Naive B cell (primary cell): ENCODE data around the gene PPP1R12B. TPM values are rescaled to one million over a fixed set of nuclear protein-coding genes. Genes with fewer than 3 reads are reported as not detected.
"Not testable (repeated sequence)": the region's sequence is repeated elsewhere in the genome, so short reads cannot be mapped to it uniquely, and the experiment has no call there.

Source experiments
- ATAC-seq, 2 donors: fragments of 150-1000 bp; cut with Tn5 transposase; 2 replicates each; pipeline ENCODE4 v1.10.0; 2021; ENCODE audit warnings: low read depth in 2 of 2, mild to moderate bottlenecking in 2 of 2, moderate library complexity in 2 of 2
- DNase-seq: peaks from one replicate; pipeline ENCODE4 v3.0.0; 2022
- H3K27ac Mint-ChIP-seq, 6 donors: one replicate each; pipeline ENCODE4 v1.8.0; 2020 to 2022; ENCODE audit warnings: mild to moderate bottlenecking in 6 of 6, mixed read lengths in 6 of 6, moderate library complexity in 5 of 6, inconsistent platforms in 2 of 6
- H3K27me3 Mint-ChIP-seq, 3 donors: one replicate each; pipeline ENCODE4 v1.8.0; 2021 to 2022; ENCODE audit warnings: mixed read lengths in 3 of 3, mild to moderate bottlenecking in 1 of 3
- H3K36me3 Mint-ChIP-seq, 2 donors: one replicate each; pipeline ENCODE4 v1.8.0; 2020 to 2022; ENCODE audit warnings: mixed read lengths in 2 of 2, inconsistent platforms in 1 of 2, mild to moderate bottlenecking in 1 of 2
- H3K4me1 Mint-ChIP-seq, 3 donors: one replicate each; pipeline ENCODE4 v1.8.0; 2020 to 2022; ENCODE audit warnings: mixed read lengths in 3 of 3, inconsistent platforms in 1 of 3, mild to moderate bottlenecking in 1 of 3, moderate library complexity in 1 of 3
- H3K4me3 Mint-ChIP-seq, 8 donors: one replicate each; pipeline ENCODE4 v1.8.0; 2020 to 2022; ENCODE audit warnings: mild to moderate bottlenecking in 8 of 8, mixed read lengths in 8 of 8, moderate library complexity in 8 of 8, inconsistent platforms in 2 of 8
- H3K9me3 Mint-ChIP-seq, 7 donors: one replicate each; pipeline ENCODE4 v1.8.0; 2020 to 2022; ENCODE audit warnings: mixed read lengths in 7 of 7, mild to moderate bottlenecking in 5 of 7, inconsistent platforms in 2 of 7, moderate library complexity in 1 of 7
- polyA plus RNA-seq, 6 donors: library from polyadenylated mRNA; unstranded; fragments of 300-500 nt; fragmentation: Illumina TruSeq; gene quantifications; one replicate each; pipeline ENCODE4 v1.2.3, GENCODE V29; 2021; ENCODE audit warnings: low read depth in 6 of 6

The PPP1R12B gene
- polyA plus RNA-seq, 6 donors from 2014 or later, result 2.3 to 13.5 (median 6.6) TPM; not detected in 1

DNA sequence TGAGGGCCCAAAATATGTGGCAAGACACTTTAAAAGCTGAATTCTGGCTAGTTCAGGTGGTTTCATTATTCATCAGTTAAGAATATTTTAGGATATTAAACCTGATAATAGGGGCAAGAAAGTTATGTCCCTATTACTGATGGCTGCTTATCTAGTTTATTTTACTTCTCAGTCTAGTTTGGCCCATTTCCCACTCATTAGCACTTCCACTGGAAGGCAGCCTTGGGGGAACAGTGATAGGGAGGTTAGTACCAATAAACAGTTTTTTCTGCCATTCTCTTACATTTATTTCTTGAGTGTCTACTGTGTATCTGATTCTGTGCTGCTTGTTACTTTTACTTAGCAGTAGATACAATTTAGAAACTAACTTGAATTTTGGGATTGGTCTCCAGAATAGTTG is 9.0 kb downstream of the PPP1R12B start:
- no peak overlapping the region for H3K4me3 Mint-ChIP-seq
- no peaks in the 10 kb centered on the region for H3K9me3 Mint-ChIP-seq
- H3K27me3 Mint-ChIP-seq, result no peaks in the 10 kb centered on the region
- no peak overlapping the region for H3K27ac Mint-ChIP-seq
- no peak for DNase-seq
- ATAC-seq, result no peak
- H3K4me1 Mint-ChIP-seq, result peaks cover 4 to 13% (median 5%) of the 10 kb centered on the region in 3 donors
- H3K36me3 Mint-ChIP-seq, result peaks cover 0 to 5% of the 10 kb centered on the region in 2 donors

DNA sequence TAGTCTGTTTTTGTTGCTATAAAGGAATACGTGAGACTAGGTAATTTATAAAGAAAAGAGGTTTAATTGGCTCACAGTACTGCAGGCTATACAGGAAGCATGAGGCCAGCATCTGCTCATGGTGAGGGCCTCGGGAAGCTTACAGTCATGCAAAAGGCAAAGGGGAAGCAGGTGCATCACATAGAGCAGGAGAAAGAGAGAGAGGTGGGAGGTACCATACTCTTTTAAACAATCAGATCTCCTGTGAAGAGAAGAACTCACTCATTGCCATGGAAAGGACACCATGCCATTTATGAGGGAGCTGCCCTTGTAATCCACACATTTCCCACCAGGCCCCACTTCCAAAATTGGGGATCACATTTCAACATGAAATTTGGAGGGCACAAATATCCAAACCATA is 12.7 kb downstream of the PPP1R12B start:
- no peak for DNase-seq
- no peak overlapping the region for H3K4me3 Mint-ChIP-seq
- no peaks in the 10 kb centered on the region for H3K36me3 Mint-ChIP-seq
- peak overlapping the region in 1 of 6 donors; percentile 76 for H3K27ac Mint-ChIP-seq
- ATAC-seq, result no peak
- no peaks in the 10 kb centered on the region for H3K27me3 Mint-ChIP-seq
- H3K4me1 Mint-ChIP-seq, result peaks cover 0 to 14% (median 0%) of the 10 kb centered on the region in 3 donors
- H3K9me3 Mint-ChIP-seq, result no peaks in the 10 kb centered on the region

DNA sequence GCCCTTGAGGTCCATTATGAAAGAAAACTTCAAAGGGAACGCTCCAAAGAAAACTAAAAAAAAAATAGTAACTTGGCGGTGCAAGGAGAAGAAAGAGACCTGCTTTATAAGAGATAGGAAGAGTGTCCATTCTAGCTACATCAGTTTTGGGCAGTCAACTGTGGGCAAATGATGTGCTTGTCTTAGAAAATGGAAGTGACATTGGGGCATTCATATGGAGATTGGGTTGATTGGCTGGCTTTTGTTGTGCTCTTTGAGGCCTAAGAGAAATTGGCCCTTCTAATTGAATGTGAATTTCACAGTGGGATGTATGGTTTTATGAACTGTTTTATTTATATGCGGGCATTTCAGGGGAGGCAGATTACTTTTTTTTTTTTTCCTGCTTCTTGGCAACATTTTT is 13.2 kb downstream of the PPP1R12B start:
- Mint-ChIP-seq H3K27ac (no peak overlapping the region), H3K27me3 (no peaks in the 10 kb centered on the region), H3K4me1 (peaks cover 0 to 10% (median 0%) of the 10 kb centered on the region in 3 donors), H3K4me3 (no peak overlapping the region), H3K36me3 (no peaks in the 10 kb centered on the region), H3K9me3 (no peaks in the 10 kb centered on the region)
- DNase-seq, result no peak
- no peak for ATAC-seq

DNA sequence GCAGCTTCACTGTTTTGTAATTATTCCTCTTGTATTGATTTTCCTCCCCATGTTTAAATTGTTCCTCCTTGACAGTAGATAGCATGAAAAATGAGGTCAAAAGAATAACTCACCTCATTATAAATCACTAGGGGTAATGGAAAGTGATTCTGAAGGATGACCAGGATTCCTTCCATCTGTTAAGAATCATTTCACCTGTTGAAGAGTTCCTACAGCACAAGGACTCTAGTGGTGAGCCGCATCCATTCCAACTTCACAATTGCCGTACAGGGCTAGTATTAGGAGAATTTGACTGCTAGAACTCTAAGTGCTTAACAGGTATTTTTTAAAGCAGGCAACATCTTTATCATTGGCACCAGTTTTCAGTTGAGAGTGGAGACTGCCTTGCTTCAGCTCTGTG is 13.7 kb downstream of the PPP1R12B start:
- no peaks in the 10 kb centered on the region for H3K36me3 Mint-ChIP-seq
- peaks cover 0 to 10% (median 0%) of the 10 kb centered on the region in 3 donors for H3K4me1 Mint-ChIP-seq
- H3K4me3 Mint-ChIP-seq, result no peak overlapping the region
- no peak for ATAC-seq
- peak overlapping the region in 1 of 6 donors; percentile 25 for H3K27ac Mint-ChIP-seq
- DNase-seq, result no peak
- no peaks in the 10 kb centered on the region for H3K9me3 Mint-ChIP-seq
- H3K27me3 Mint-ChIP-seq, result no peaks in the 10 kb centered on the region

DNA sequence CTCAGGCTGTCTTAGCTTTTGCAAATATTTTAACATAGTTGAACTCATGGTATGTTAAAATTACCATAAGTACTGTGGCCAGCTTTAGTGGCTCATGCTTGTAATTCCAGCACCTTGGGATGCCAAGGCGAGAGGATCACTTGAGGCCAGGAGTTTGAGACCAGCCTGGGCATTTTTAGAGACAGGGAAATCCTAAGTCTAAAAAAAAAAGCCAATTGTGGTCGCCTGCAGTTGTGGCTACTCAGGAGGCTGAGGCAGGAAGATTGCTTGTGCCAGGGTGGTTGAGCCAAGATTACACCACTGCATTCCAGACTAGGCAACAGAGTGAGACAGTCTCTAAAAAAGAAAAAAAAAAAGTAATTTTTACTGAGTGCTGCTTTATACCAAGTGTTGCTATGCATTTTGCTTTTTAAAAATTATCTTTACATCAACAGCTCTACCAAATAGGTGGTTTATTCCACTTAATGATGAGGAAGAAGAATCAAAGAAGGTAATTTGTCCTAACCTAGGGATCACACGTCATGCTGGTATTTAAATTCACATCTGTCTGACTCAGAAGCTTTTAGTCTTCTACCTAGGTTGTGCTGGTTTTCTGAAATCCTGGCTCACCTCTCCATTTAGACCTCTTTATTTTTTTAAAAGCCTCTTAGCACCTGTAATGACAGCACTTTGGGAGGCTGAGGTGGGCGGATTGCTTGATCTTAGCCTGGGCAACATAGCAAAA is 16.8 kb downstream of the PPP1R12B start:
- no peaks in the 10 kb centered on the region for H3K9me3 Mint-ChIP-seq
- no peaks in the 10 kb centered on the region for H3K27me3 Mint-ChIP-seq
- peaks cover 0 to 8% of the 10 kb centered on the region in 2 donors for H3K36me3 Mint-ChIP-seq
- no peak overlapping the region for H3K4me3 Mint-ChIP-seq
- no peak for ATAC-seq
- no peak overlapping the region for H3K27ac Mint-ChIP-seq
- peaks cover 0 to 10% (median 0%) of the 10 kb centered on the region in 3 donors for H3K4me1 Mint-ChIP-seq
- no peak for DNase-seq

DNA sequence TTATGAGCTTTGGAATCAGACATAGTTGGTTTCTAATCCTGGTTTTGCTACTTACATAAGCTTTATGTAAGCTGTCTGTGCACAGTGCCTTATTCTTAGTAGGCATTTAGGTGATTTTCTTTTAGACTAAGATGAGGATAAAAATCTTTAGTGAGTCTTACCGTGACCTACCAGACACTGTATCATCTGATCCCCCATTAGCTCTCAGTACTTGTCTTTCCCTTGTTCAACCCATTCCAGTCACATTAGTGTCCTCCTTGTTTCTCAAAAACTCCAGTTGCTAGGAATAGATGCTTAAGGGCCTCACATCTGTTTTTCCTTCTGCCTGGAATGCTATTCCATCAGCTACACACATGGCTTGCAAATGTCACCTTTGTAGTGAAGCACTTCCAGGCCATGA is 18.8 kb downstream of the PPP1R12B start:
- no peak overlapping the region for H3K27ac Mint-ChIP-seq
- peaks cover 0 to 8% of the 10 kb centered on the region in 2 donors for H3K36me3 Mint-ChIP-seq
- H3K4me1 Mint-ChIP-seq, result peaks cover 0 to 4% (median 0%) of the 10 kb centered on the region in 3 donors
- H3K27me3 Mint-ChIP-seq, result no peaks in the 10 kb centered on the region
- ATAC-seq (no peak), DNase-seq (no peak)
- no peaks in the 10 kb centered on the region for H3K9me3 Mint-ChIP-seq
- H3K4me3 Mint-ChIP-seq, result no peak overlapping the region

DNA sequence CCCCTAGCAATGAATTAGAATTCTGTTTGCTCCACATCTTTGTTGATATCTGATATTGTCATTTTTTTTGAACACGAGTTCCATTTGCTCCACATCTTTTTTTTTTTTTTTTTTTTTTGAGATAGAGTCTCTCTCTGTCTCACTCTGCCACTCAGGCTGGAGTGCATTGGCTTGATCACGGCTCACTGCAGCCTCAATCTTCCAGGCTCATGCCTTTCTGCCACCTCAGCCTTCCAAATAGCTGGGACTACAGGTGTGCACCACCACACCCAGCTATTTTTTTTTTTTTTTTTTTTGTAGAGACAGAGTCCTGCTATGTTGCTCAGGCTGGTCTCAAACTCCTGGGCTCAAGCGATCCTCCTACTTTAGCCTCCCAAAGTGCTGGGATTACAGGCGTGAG is 22.4 kb downstream of the PPP1R12B start:
- H3K4me3 Mint-ChIP-seq, H3K9me3 Mint-ChIP-seq, H3K27me3 Mint-ChIP-seq, DNase-seq, H3K36me3 Mint-ChIP-seq, ATAC-seq, H3K27ac Mint-ChIP-seq: not testable (repeated sequence)
- H3K4me1 Mint-ChIP-seq, result peaks cover 0 to 12% (median 9%) of the 10 kb centered on the region in 3 donors

DNA sequence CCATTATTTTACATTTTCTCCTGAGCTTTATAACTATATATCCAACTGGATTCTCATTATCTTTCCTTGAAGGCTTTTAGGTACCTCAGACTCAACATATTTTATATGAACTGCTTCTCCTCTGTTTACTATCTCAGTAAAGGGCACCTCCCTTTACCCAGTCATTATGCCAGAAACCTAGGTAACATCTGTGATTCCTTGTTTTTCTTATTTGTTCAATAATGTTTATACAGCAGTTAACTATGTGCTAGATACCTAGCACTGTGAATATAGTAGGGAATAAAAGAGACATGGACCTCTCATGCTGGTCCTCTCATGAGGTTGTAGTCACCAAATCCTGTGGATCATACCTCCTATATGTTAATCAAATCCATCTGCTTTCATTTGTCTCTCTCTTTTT is 25.6 kb downstream of the PPP1R12B start:
- Mint-ChIP-seq H3K36me3 (peaks cover 8% of the 10 kb centered on the region in 2 donors), H3K9me3 (peaks cover 0 to 2% (median 0%) of the 10 kb centered on the region in 7 donors), H3K4me3 (no peak overlapping the region), H3K27me3 (no peaks in the 10 kb centered on the region), H3K27ac (no peak overlapping the region), H3K4me1 (peaks cover 0 to 18% (median 18%) of the 10 kb centered on the region in 3 donors)
- ATAC-seq (no peak), DNase-seq (no peak)

DNA sequence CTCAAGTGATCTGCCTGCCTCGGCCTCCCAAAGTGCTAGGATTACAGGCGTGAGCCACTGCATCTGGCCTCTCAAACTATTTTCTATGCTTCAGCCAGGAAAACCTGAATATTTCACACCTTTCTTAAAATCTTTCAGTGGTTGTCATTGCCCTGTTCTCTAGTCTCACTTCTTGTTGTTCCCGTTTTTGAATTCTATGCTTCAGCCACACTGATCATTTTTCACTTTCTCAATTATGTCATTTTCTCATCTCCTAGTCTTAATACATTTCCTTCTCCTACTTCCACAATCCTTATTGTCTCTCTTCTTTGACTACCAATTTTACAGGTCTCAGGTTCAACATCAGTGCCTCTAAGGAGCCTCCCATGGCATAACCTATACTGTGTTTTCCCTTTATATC is 26.7 kb downstream of the PPP1R12B start:
- not testable (repeated sequence) for H3K27ac Mint-ChIP-seq

DNA sequence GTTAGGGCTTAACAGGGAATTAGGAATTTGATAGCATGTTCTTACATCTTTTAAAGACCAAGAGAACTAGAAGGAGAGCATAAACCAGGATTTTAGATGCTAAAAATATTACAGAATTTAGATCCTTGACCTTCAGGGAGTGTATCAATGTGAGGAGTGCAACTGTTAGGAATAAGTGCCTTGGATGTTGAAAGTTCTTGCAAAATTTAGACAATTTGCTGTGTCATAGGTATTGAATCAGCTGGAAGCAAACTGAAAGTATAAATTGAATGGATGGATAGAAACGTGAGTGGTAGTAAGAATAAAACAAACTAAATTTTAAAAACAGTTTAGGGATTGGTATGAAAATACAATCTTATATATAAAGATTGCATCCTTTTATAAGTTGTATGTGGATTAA is 27.7 kb downstream of the PPP1R12B start:
- Mint-ChIP-seq H3K4me1 (peaks cover 3 to 23% (median 22%) of the 10 kb centered on the region in 3 donors), H3K36me3 (peaks cover 0 to 8% of the 10 kb centered on the region in 2 donors), H3K27me3 (no peaks in the 10 kb centered on the region), H3K9me3 (peaks cover 0 to 2% (median 0%) of the 10 kb centered on the region in 7 donors), H3K4me3 (no peak overlapping the region), H3K27ac (no peak overlapping the region)
- DNase-seq (no peak), ATAC-seq (no peak)

More for the DNA sequence above, 26.7 kb downstream of the PPP1R12B start:
- DNase-seq, H3K36me3 Mint-ChIP-seq, H3K27me3 Mint-ChIP-seq, H3K9me3 Mint-ChIP-seq, ATAC-seq, H3K4me3 Mint-ChIP-seq: not testable (repeated sequence)
- H3K4me1 Mint-ChIP-seq, result peaks cover 3 to 22% (median 22%) of the 10 kb centered on the region in 3 donors

DNA sequence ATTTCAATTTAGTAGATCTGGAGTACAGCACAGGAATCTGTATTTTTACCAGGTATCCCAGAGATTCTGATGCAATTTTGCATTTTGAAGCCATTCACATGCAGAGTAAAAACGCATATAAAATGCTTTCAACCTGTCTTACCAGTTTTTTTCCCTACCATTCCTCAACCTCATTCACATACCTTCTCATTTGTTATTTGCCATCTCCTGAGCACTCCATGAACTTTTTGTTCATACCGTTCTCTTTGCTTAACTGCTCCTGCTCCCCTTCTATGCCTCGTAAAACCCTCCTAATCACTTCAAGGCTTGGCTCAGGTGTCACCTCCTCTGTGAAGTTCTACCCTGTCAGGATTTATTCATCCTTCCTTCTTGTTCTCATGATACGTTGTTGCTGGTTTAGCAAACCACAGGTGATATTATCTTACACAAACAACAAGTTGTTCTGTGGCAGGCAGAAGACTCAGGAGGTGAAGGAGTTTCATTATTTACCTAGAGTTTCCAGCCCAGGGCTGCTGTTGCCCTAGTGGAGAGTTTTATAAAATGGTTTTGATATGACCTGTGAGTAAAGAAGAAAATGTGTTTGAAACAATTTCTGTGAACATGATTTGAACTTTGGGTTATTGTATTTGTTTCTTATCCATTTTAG is 31.5 kb downstream of the PPP1R12B start:
- H3K27ac Mint-ChIP-seq, H3K36me3 Mint-ChIP-seq, H3K9me3 Mint-ChIP-seq, DNase-seq, H3K4me3 Mint-ChIP-seq, H3K27me3 Mint-ChIP-seq, ATAC-seq: not testable (repeated sequence)
- peaks cover 5 to 22% (median 20%) of the 10 kb centered on the region in 3 donors for H3K4me1 Mint-ChIP-seq

DNA sequence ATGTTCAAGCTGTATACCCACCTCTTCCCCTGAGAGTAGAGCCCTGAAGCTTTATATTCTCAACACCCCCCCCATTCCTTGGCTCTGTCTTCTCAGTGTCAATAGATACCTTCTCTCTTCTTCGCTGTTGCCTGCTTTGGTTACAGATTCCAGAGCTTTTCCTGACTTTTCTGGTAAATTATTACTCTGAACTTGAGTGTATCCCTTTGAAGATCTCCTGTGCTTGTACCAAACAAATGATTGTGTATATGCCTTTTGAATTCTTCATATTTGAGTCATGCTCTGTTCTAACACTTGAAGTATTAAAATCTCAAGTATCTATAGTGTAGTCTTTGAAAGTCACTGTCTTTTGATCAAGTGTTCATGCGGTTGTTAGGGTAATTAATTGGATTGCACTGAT is 32.0 kb downstream of the PPP1R12B start:
- H3K4me3 Mint-ChIP-seq, DNase-seq, H3K27me3 Mint-ChIP-seq, H3K9me3 Mint-ChIP-seq, ATAC-seq, H3K36me3 Mint-ChIP-seq: not testable (repeated sequence)
- peak overlapping the region in 1 of 6 donors; percentile 59 for H3K27ac Mint-ChIP-seq
- peaks cover 10 to 17% (median 15%) of the 10 kb centered on the region in 3 donors for H3K4me1 Mint-ChIP-seq

DNA sequence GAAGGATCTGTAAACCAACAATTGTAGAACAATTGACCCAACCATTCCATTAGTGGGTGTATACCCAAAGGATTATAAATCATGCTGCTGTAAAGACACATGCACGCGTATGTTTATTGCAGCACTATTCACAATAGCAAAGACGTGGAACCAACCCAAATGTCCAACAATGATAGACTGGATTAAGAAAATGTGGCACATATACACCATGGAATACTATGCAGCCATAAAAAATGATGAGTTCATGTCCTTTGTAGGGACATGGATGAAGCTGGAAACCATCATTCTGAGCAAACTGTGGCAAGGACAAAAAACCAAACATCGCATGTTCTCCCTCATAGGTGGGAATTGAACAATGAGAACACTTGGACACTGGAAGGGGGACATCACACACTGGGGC is 33.4 kb downstream of the PPP1R12B start:
- not testable (repeated sequence) for DNase-seq, H3K36me3 Mint-ChIP-seq, H3K9me3 Mint-ChIP-seq, ATAC-seq, H3K27me3 Mint-ChIP-seq, H3K4me3 Mint-ChIP-seq
- H3K4me1 Mint-ChIP-seq, result peaks cover 5 to 13% (median 8%) of the 10 kb centered on the region in 3 donors
- peak overlapping the region in 1 of 6 donors; percentile 26 for H3K27ac Mint-ChIP-seq

DNA sequence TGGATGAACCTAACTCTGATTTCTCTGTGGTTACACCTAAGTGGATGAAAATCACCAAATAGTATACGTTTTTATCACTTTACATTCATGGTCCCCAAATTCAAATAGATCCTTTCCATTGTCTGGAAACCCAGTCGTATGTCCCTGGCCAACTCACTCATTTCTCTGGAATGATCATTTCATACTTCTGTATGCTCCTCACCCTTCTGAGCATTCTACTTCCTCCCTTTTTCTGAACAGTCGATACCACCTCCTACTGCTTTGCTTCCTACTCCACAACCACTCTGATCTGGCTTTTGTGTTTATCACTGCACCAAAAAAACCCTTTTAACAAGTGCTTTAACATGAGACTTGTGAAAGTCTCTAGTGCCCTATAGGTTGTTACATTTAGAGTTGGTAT is 47.3 kb downstream of the PPP1R12B start:
- not testable (repeated sequence) for H3K27me3 Mint-ChIP-seq, ATAC-seq, H3K4me3 Mint-ChIP-seq, H3K9me3 Mint-ChIP-seq, H3K27ac Mint-ChIP-seq, DNase-seq, H3K36me3 Mint-ChIP-seq
- H3K4me1 Mint-ChIP-seq, result peaks cover 9 to 12% (median 10%) of the 10 kb centered on the region in 3 donors
